ENCODE measurements around the gene KIAA0232.

KIAA0232 gene

DNA sequence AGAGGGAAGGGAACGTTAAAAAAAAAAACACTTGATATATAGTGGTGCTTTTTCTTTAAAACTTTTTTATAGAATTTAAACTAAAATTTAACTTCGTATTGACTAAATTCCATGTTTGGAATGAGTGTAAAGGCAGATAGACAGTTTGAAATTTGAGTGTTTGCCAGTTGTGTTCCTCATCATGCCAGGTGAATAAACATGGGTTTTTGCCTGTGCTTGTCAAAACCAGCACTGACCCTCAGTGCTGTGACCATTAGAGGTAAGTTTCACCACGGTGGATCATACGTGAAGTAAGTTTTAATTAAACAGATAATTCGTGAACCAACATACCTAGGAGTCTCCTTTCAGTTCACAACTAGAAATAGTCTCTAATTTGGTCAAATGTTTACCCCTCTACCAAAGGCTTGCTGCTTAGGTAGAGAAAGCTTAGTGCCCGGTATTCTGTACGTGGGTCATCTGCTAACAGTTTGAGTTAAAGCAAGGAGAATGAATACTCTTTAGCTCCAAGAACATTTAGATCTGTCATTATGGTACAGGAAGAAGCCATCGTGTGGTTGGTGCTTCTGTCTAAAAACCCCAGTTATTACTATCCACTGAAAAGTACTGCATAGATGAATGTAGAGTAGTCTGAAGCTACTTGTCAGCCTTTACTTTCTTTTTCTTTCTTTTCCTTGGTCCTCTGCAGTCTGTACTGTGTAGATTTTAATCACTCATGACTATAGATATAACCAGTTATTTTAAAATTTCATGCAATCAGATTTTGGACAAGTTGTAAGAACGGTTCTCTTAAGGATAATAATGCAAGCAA, 32.7 kb downstream of the KIAA0232 start:
- Histone ChIP-seq H2AFZ (no peak overlapping the region), H3K27me3 (ENCODE audit: control insufficient read depth, insufficient read depth, low read length) (no peaks in the 10 kb centered on the region), H3K79me2 (peaks cover 4% of the 10 kb centered on the region), H3K9ac (no peak overlapping the region), H3K9me3 (ENCODE audit: control insufficient read depth, low read length) (no peaks in the 10 kb centered on the region), H3K36me3 (ENCODE audit: control insufficient read depth, insufficient read depth, low read length) (no peaks in the 10 kb centered on the region), H3K27ac (no peak overlapping the region), H3K4me1 (no peaks in the 10 kb centered on the region), H3K4me2 (ENCODE audit: low read length) (no peak overlapping the region), H3K4me3 (ENCODE audit: low read depth, low read length) (no peak overlapping the region)
- TF ChIP-seq, protein P1, sequence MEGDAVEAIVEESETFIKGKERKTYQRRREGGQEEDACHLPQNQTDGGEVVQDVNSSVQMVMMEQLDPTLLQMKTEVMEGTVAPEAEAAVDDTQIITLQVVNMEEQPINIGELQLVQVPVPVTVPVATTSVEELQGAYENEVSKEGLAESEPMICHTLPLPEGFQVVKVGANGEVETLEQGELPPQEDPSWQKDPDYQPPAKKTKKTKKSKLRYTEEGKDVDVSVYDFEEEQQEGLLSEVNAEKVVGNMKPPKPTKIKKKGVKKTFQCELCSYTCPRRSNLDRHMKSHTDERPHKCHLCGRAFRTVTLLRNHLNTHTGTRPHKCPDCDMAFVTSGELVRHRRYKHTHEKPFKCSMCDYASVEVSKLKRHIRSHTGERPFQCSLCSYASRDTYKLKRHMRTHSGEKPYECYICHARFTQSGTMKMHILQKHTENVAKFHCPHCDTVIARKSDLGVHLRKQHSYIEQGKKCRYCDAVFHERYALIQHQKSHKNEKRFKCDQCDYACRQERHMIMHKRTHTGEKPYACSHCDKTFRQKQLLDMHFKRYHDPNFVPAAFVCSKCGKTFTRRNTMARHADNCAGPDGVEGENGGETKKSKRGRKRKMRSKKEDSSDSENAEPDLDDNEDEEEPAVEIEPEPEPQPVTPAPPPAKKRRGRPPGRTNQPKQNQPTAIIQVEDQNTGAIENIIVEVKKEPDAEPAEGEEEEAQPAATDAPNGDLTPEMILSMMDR (IDR thresholded peaks at IDR 0.05), result no peak

DNA sequence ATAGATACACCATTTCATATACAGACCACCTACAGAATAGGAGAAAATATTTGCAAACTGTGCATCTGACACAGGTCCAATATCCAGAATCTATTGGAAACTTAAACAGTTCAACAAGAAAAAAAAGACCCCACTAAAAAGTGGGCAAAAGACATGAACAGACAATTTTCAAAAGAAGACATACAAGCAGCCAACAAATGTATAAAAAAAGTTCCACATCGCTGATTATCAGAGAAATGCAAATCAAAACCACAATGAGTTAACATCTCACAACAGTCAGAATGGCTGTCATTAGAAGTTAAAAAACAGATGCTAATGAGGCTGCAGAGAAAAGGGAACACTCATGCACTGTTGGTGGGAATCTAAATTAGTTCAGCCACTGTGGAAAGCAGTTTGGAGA, 36.8 kb downstream of the KIAA0232 start:
- no peak overlapping the region for H2AFZ ChIP-seq
- no peak overlapping the region for H3K4me2 ChIP-seq (ENCODE audit: low read length)
- no peak overlapping the region for H3K4me3 ChIP-seq (ENCODE audit: low read depth, low read length)
- no peaks in the 10 kb centered on the region for H3K27me3 ChIP-seq (ENCODE audit: control insufficient read depth, insufficient read depth, low read length)
- H3K79me2 ChIP-seq, result peaks cover 4% of the 10 kb centered on the region
- TF ChIP-seq, protein P1 (IDR thresholded peaks at IDR 0.05), result no peak
- H3K9me3 ChIP-seq (ENCODE audit: control insufficient read depth, low read length), result no peaks in the 10 kb centered on the region
- no peaks in the 10 kb centered on the region for H3K36me3 ChIP-seq (ENCODE audit: control insufficient read depth, insufficient read depth, low read length)
- H3K4me1 ChIP-seq, result no peaks in the 10 kb centered on the region
- no peak overlapping the region for H3K27ac ChIP-seq
- no peak overlapping the region for H3K9ac ChIP-seq

DNA sequence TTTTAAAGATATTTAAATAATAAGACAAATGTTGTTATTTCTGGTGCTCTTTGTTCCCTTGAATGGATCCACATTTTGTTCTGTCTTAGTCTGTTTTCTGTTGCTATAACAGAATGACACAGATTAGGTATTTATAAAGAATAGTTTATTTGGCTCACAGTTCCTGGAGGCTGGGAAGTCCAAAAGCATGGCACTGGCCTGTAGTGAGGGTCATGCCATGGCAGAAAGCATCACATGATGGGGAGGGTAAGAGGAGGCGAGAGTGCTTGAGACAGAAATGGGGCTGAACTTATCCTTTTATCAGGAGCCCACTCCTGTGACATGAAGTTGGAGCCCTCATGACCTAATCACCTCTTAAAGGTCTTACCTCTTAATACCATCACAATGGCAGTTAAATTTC, 38.2 kb downstream of the KIAA0232 start:
- TF ChIP-seq, protein P1 (IDR thresholded peaks at IDR 0.05), result no peak
- Histone ChIP-seq H3K27ac (no peak overlapping the region), H3K9ac (no peak overlapping the region), H3K9me3 (ENCODE audit: control insufficient read depth, low read length) (no peaks in the 10 kb centered on the region), H3K4me1 (no peaks in the 10 kb centered on the region), H3K4me2 (ENCODE audit: low read length) (no peak overlapping the region), H2AFZ (no peak overlapping the region), H3K79me2 (peaks cover 6% of the 10 kb centered on the region), H3K36me3 (ENCODE audit: control insufficient read depth, insufficient read depth, low read length) (no peaks in the 10 kb centered on the region), H3K27me3 (ENCODE audit: control insufficient read depth, insufficient read depth, low read length) (no peaks in the 10 kb centered on the region), H3K4me3 (ENCODE audit: low read depth, low read length) (no peak overlapping the region)

DNA sequence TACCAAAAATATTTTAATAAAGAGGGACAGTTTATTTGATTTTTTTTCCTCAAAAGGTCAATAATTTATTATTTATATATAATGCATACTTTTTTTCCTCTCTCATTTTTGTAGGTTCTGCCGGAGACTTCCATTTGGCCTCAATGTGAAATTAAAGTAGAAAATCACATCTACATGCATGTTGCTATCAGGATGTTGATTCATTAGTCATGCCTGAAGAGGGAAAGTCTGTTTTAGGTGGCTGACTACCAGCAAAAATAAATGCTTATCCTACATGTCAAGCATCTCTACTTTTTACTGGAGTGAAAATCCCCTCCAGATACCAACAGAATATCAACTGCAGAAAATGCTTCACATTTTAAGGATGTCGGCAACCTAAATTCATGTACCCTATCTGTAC, 41.5 kb downstream of the KIAA0232 start:
- H3K27ac ChIP-seq, result no peak overlapping the region
- H3K9me3 ChIP-seq (ENCODE audit: control insufficient read depth, low read length), result no peaks in the 10 kb centered on the region
- no peaks in the 10 kb centered on the region for H3K4me1 ChIP-seq
- no peak overlapping the region for H3K4me3 ChIP-seq (ENCODE audit: low read depth, low read length)
- no peak overlapping the region for H3K4me2 ChIP-seq (ENCODE audit: low read length)
- H2AFZ ChIP-seq, result no peak overlapping the region
- no peaks in the 10 kb centered on the region for H3K36me3 ChIP-seq (ENCODE audit: control insufficient read depth, insufficient read depth, low read length)
- peaks cover 6% of the 10 kb centered on the region for H3K79me2 ChIP-seq
- TF ChIP-seq, protein P1 (IDR thresholded peaks at IDR 0.05), result no peak
- no peak overlapping the region for H3K9ac ChIP-seq
- H3K27me3 ChIP-seq (ENCODE audit: control insufficient read depth, insufficient read depth, low read length), result no peaks in the 10 kb centered on the region

All from parathyroid adenoma (tissue), 2 donors.